ENCODE data around the gene SRRT.
"Not testable (repeated sequence)": the region's sequence is repeated elsewhere in the genome, so short reads cannot be mapped to it uniquely, and the experiment has no call there.

Gene SRRT

GRCh38 chr7:100914208-100914878 lies 39.4 kb downstream of the SRRT start (continued):
- peak; percentile 62 for TF ChIP-seq ZNF510 (tag by site-specific recombination; IDR thresholded peaks at IDR 0.05; ENCODE audit: insufficient replicate concordance)
- TF ChIP-seq ZNF202 (tag by site-specific recombination; IDR thresholded peaks at IDR 0.05; ENCODE audit: borderline replicate concordance): 0 out of 2 replicates have a peak, but pooled peaks have one; percentile 49
- TF ChIP-seq ZNF558 (tag by site-specific recombination; IDR thresholded peaks at IDR 0.05): peak; percentile 72
- peak; percentile 25; the same call in 1 of the 2 replicates for TF ChIP-seq ZNF629 (tag by site-specific recombination; IDR thresholded peaks at IDR 0.05)
- TF ChIP-seq ZNF274 (IDR thresholded peaks at IDR 0.05; ENCODE audit: low read length): no peak
- TF ChIP-seq ZNF274 (tag by site-specific recombination; IDR thresholded peaks at IDR 0.05; ENCODE audit: borderline replicate concordance): no peak
- TF ChIP-seq GLI2 (tag by site-specific recombination; IDR thresholded peaks at IDR 0.05; ENCODE audit: borderline replicate concordance, low read depth): no peak; the same call in 1 of the 2 replicates
- TF ChIP-seq ZSCAN4 (tag by site-specific recombination; IDR thresholded peaks at IDR 0.05): no peak
- peak; percentile 80 for TF ChIP-seq ZNF433 (tag by site-specific recombination; IDR thresholded peaks at IDR 0.05; ENCODE audit: low read depth)
- TF ChIP-seq ZNF266 (tag by site-specific recombination; IDR thresholded peaks at IDR 0.05; ENCODE audit: low read depth): peak; percentile 89; the same call in 1 of the 2 replicates
- TF ChIP-seq ZNF501 (tag by site-specific recombination; IDR thresholded peaks at IDR 0.05): 0 out of 2 replicates have a peak, but pooled peaks have one; percentile 33
- peak; percentile 47; the same call in 1 of the 2 replicates for TF ChIP-seq REST (tag by site-specific recombination; IDR thresholded peaks at IDR 0.05)

GRCh38 chr7:100914879-100915447 lies 40.1 kb downstream of the SRRT start:
- ChIA-PET CTCF (no interaction called here), POLR2A (no interaction called here)
- Histone ChIP-seq H3K4me1 (ENCODE audit: control insufficient read depth, insufficient read depth, low read length) (no peaks in the 10 kb centered on the region), H3K36me3 (ENCODE audit: control insufficient read depth in 2 of 2, insufficient read depth in 1 of 2, low read length in 2 of 2) (no peaks in the 10 kb centered on the region), H3K4me3 (ENCODE audit: low read depth, low read length) (no peak overlapping the region), H3K27ac (ENCODE audit: extremely low read depth, low read depth, low read length) (no peak overlapping the region), H3K9me3 (ENCODE audit: control insufficient read depth, insufficient read depth, low read depth, low read length) (no peaks in the 10 kb centered on the region)
- TF ChIP-seq ZNF426 (tag by site-specific recombination; IDR thresholded peaks at IDR 0.05): 0 out of 2 replicates have a peak, but pooled peaks have one; percentile 1
- TF ChIP-seq ELK4 (IDR thresholded peaks at IDR 0.05; ENCODE audit: borderline replicate concordance, low read depth, low read length): no peak
- no peak for TF ChIP-seq ZNF423 (tag by site-specific recombination; IDR thresholded peaks at IDR 0.05)
- no peak for TF ChIP-seq ZNF513 (tag by site-specific recombination; IDR thresholded peaks at IDR 0.05)
- no peak for TF ChIP-seq ZNF175 (tag by site-specific recombination; IDR thresholded peaks at IDR 0.05)

GRCh38 chr7:100919335-100919734 lies 44.4 kb downstream of the SRRT start:
- H3K36me3 ChIP-seq (ENCODE audit: control insufficient read depth in 2 of 2, insufficient read depth in 1 of 2, low read length in 2 of 2); H3K4me3 ChIP-seq (ENCODE audit: low read depth, low read length); H3K27ac ChIP-seq (ENCODE audit: extremely low read depth, low read depth, low read length); H3K4me1 ChIP-seq (ENCODE audit: control insufficient read depth, insufficient read depth, low read length); CTCF ChIA-PET; POLR2A ChIA-PET; H3K9me3 ChIP-seq (ENCODE audit: control insufficient read depth, insufficient read depth, low read depth, low read length): not testable (repeated sequence)

- POLR2A ChIA-PET: interaction anchor here (0.5 kb wide), 1 partner anchor 29 kb away, joined by 3 read pairs; no protein-coding TSS in a partner anchor
- H3K4me1 ChIP-seq (ENCODE audit: control insufficient read depth, insufficient read depth, low read length); H3K27ac ChIP-seq (ENCODE audit: extremely low read depth, low read depth, low read length); H3K9me3 ChIP-seq (ENCODE audit: control insufficient read depth, insufficient read depth, low read depth, low read length); H3K36me3 ChIP-seq (ENCODE audit: control insufficient read depth in 2 of 2, insufficient read depth in 1 of 2, low read length in 2 of 2); CTCF ChIA-PET; H3K4me3 ChIP-seq (ENCODE audit: low read depth, low read length): not testable (repeated sequence)
Observed at GRCh38 chr7:100919779-100920437, 45.0 kb downstream of the SRRT start.

All from HEK293 (cell line).